Caco-2 (cell line): ENCODE results near the gene USP10. TPM values are rescaled to one million over a fixed set of nuclear protein-coding genes. Genes with fewer than 3 reads are reported as not detected.

Source experiments
- BruUV-seq: library from RNA; stranded (reverse); fragments of 400-500 nt; replicated peaks from 2 replicates; lab custom pipeline; 2021; lab: Mats Ljungman, UMichigan
- CTCF ChIA-PET: fragments of 300-600 bp; sonication (Branson Sonifier 250); formaldehyde crosslinking; loops from one replicate; lab custom pipeline; 2022; ENCODE audit warnings: antibody characterized with exemption; lab: Charles Lee
- POLR2A ChIA-PET: fragments of 300-600 bp; sonication (Branson Sonifier 250); formaldehyde crosslinking; loops from one replicate; lab custom pipeline; 2022; ENCODE audit warnings: antibody characterized with exemption; lab: Charles Lee
- DNase-seq, 2 experiments: peaks; one replicate each; pipeline versions ENCODE4 v3.0.0 to v3.0.0-alpha.2; 2020 to 2022
- H3K27me3 ChIP-seq: replicated peaks from 2 replicates; pipeline ENCODE4 v1.6.0; 2011; ENCODE audit warnings: low read length; ENCODE audit not compliant: control insufficient read depth, insufficient read depth
- H3K36me3 ChIP-seq: 2 replicates; pipeline ENCODE4 v1.5.1; 2011; ENCODE audit warnings: low read length; ENCODE audit not compliant: control insufficient read depth, insufficient read depth
- H3K4me1 ChIP-seq: fragments of 250-450 bp; sonication (Bioruptor Pico); 2 replicates; pipeline ENCODE4 v1.5.1; 2020; ENCODE audit warnings: mild to moderate bottlenecking
- H3K4me3 ChIP-seq: 2 replicates; pipeline ENCODE4 v1.5.1; 2011; ENCODE audit warnings: low read depth, mild to moderate bottlenecking, control low read depth, low read length
- H3K9me3 ChIP-seq: fragments of 250-450 bp; sonication (Bioruptor Pico); 2 replicates; pipeline ENCODE4 v1.5.1; 2020; ENCODE audit warnings: mild to moderate bottlenecking, moderate library complexity
- H3K27ac Mint-ChIP-seq: one replicate; pipeline ENCODE4 v1.8.0; 2022; ENCODE audit warnings: mixed read lengths; ENCODE audit not compliant: unreplicated experiment
- H3K27me3 Mint-ChIP-seq: one replicate; pipeline ENCODE4 v1.8.0; 2022; ENCODE audit warnings: mixed read lengths; ENCODE audit not compliant: insufficient read depth, unreplicated experiment
- H3K36me3 Mint-ChIP-seq: one replicate; pipeline ENCODE4 v1.8.0; 2022; ENCODE audit warnings: mild to moderate bottlenecking, mixed read lengths; ENCODE audit not compliant: insufficient read depth, unreplicated experiment
- H3K4me1 Mint-ChIP-seq: one replicate; pipeline ENCODE4 v1.8.0; 2022; ENCODE audit warnings: low read depth, mixed read lengths; ENCODE audit not compliant: unreplicated experiment
- H3K4me3 Mint-ChIP-seq: one replicate; pipeline ENCODE4 v1.8.0; 2022; ENCODE audit warnings: mild to moderate bottlenecking, moderate library complexity, mixed read lengths; ENCODE audit not compliant: unreplicated experiment
- H3K9me3 Mint-ChIP-seq: one replicate; pipeline ENCODE4 v1.8.0; 2022; ENCODE audit warnings: mixed read lengths; ENCODE audit not compliant: unreplicated experiment
- CTCF ChIP-seq, 2 experiments: fragments of 200-600 bp in 1 of 2; IDR thresholded peaks; 1 replicate in 1 of 2; 2 replicates in 1 of 2; pipeline versions ENCODE4 v1.5.1 to v1.8.0; 2011 to 2022; ENCODE audit warnings: antibody characterized with exemption in 1 of 2, control low read depth in 1 of 2, inconsistent platforms in 1 of 2, low read depth in 1 of 2, low read length in 1 of 2, mild to moderate bottlenecking in 1 of 2, moderate library complexity in 1 of 2; ENCODE audit not compliant: insufficient read depth in 1 of 2, severe bottlenecking in 1 of 2, unreplicated experiment in 1 of 2
- intact Hi-C: fragments of 100-400 bp; cut with micrococcal nuclease; formaldehyde crosslinking; loops from one replicate; pipeline ENCODE4 v1.10.0; 2022; ENCODE audit not compliant: unreplicated experiment
- total RNA-seq: library from RNA; stranded (reverse); gene quantifications from 2 replicates; pipeline ENCODE4 v1.2.3, GENCODE V29; 2022

The USP10 gene
- total RNA-seq, 1 experiment from 2014 or later: 147 TPM

GRCh38 chr16:84738255-84739038 is 38.6 kb downstream of the USP10 start:
- peak; percentile 82 to 86 for DNase-seq
- Histone ChIP-seq H3K9me3 (no peaks in the 10 kb centered on the region), H3K4me3 (no peak overlapping the region), H3K27me3 (no peaks in the 10 kb centered on the region), H3K36me3 (peaks cover 5% of the 10 kb centered on the region), H3K4me1 (peaks cover 7% of the 10 kb centered on the region; the same call in 1 of the 2 replicates)
- no TSS peak for BruUV-seq
- Mint-ChIP-seq H3K36me3 (peaks cover 80% of the 10 kb centered on the region), H3K4me1 (peaks cover 25% of the 10 kb centered on the region), H3K9me3 (no peaks in the 10 kb centered on the region), H3K27ac (no peak overlapping the region), H3K4me3 (no peak overlapping the region), H3K27me3 (no peaks in the 10 kb centered on the region)
- TF ChIP-seq CTCF (IDR thresholded peaks at IDR 0.05; ENCODE audit: insufficient read depth in 1 of 2, low read depth in 1 of 2, low read length in 1 of 2, severe bottlenecking in 1 of 2, unreplicated experiment in 1 of 2): peak; percentile 91 to 92
- CTCF ChIA-PET: interaction anchor here (0.5 to 2.9 kb wide), 21 partner anchors 8 to 256 kb away, joined by 3 to 30 read pairs (median 4); no protein-coding TSS in a partner anchor
- POLR2A ChIA-PET: no interaction called here
- intact Hi-C loops: loop anchor here (1.0 kb wide), 3 partner anchors 12 to 116 kb away; no protein-coding TSS in a partner anchor

- Histone ChIP-seq H3K27me3 (no peaks in the 10 kb centered on the region), H3K4me3 (no peak overlapping the region), H3K4me1 (peaks cover 7% of the 10 kb centered on the region; the same call in 1 of the 2 replicates), H3K36me3 (peaks cover 5% of the 10 kb centered on the region), H3K9me3 (no peaks in the 10 kb centered on the region)
- H3K9me3 Mint-ChIP-seq: no peaks in the 10 kb centered on the region
- BruUV-seq: no TSS peak
- H3K4me1 Mint-ChIP-seq: peaks cover 25% of the 10 kb centered on the region
- no peak for DNase-seq
- intact Hi-C loops: no loop called here
- peaks cover 82% of the 10 kb centered on the region for H3K36me3 Mint-ChIP-seq
- no peak overlapping the region for H3K4me3 Mint-ChIP-seq
- POLR2A ChIA-PET: no interaction called here
- no peaks in the 10 kb centered on the region for H3K27me3 Mint-ChIP-seq
- CTCF ChIA-PET: interaction anchor here (0.6 to 2.9 kb wide), 8 partner anchors 7 to 676 kb away, joined by 3 to 30 read pairs (median 6); no protein-coding TSS in a partner anchor
- no peak for TF ChIP-seq CTCF (IDR thresholded peaks at IDR 0.05; ENCODE audit: insufficient read depth in 1 of 2, low read depth in 1 of 2, low read length in 1 of 2, severe bottlenecking in 1 of 2, unreplicated experiment in 1 of 2)
- H3K27ac Mint-ChIP-seq: no peak overlapping the region
These were observed 39.7 kb downstream of the USP10 start for GRCh38 chr16:84739349-84740124.

- ChIA-PET CTCF (interaction anchor here (0.6 to 0.9 kb wide), 2 partner anchors 14 to 355 kb away, joined by 3 to 5 read pairs; no protein-coding TSS in a partner anchor), POLR2A (no interaction called here)
- intact Hi-C loops: no loop called here
- H3K4me3 ChIP-seq: no peak overlapping the region
- peaks cover 7% of the 10 kb centered on the region; the same call in 1 of the 2 replicates for H3K4me1 ChIP-seq
- peaks cover 81% of the 10 kb centered on the region for H3K36me3 Mint-ChIP-seq
- peaks cover 5% of the 10 kb centered on the region for H3K36me3 ChIP-seq
- no peak for TF ChIP-seq CTCF (IDR thresholded peaks at IDR 0.05; ENCODE audit: insufficient read depth in 1 of 2, low read depth in 1 of 2, low read length in 1 of 2, severe bottlenecking in 1 of 2, unreplicated experiment in 1 of 2)
- H3K4me3 Mint-ChIP-seq: no peak overlapping the region
- no TSS peak for BruUV-seq
- H3K27me3 Mint-ChIP-seq: no peaks in the 10 kb centered on the region
- H3K27ac Mint-ChIP-seq: no peak overlapping the region
- H3K4me1 Mint-ChIP-seq: peaks cover 14% of the 10 kb centered on the region
- H3K9me3 ChIP-seq: no peaks in the 10 kb centered on the region
- H3K27me3 ChIP-seq: no peaks in the 10 kb centered on the region
- no peak for DNase-seq
- H3K9me3 Mint-ChIP-seq: no peaks in the 10 kb centered on the region
These were observed 40.9 kb downstream of the USP10 start for GRCh38 chr16:84740596-84741116.
